HG03342 (cell line): ENCODE measurements around the gene HOXA11.
A peak's percentile ranks its signal among the peaks of the same experiment; 100 is the strongest.

Experiments
- ATAC-seq: cut with Tn5 transposase; IDR thresholded peaks from one replicate; pipeline ENCODE4 v1.9.1; 2021; ENCODE audit warnings: mild to moderate bottlenecking, moderate library complexity; ENCODE audit not compliant: unreplicated experiment

HOXA11 gene

GRCh38 chr7:27171325-27171636, 13.8 kb downstream of the HOXA11 start:
- ATAC-seq: no peak

- ATAC-seq: no peak
Observed at GRCh38 chr7:27170426-27171324, 14.4 kb downstream of the HOXA11 start.

- no peak for ATAC-seq
Observed at GRCh38 chr7:27169658-27170425, 15.2 kb downstream of the HOXA11 start.

GRCh38 chr7:27168265-27168947, 16.6 kb downstream of the HOXA11 start:
- no peak for ATAC-seq

- ATAC-seq: no peak
Observed at GRCh38 chr7:27167916-27168264, 17.1 kb downstream of the HOXA11 start.

- ATAC-seq: no peak
Observed at GRCh38 chr7:27166531-27167505, 18.2 kb downstream of the HOXA11 start.

- ATAC-seq: no peak
Observed at GRCh38 chr7:27165996-27166530, 19.0 kb downstream of the HOXA11 start.

GRCh38 chr7:27165089-27165995, 19.7 kb downstream of the HOXA11 start, which contains the start of gene HOXA9:
Gene HOXA9 (minus strand): TSS chr7:27165537. CDS start chr7:27165457, 80 bp downstream.
- no peak for ATAC-seq

GRCh38 chr7:27164367-27165088, 20.5 kb downstream of the HOXA11 start:
- no peak for ATAC-seq

GRCh38 chr7:27164045-27164366, 21.0 kb downstream of the HOXA11 start:
- no peak for ATAC-seq

GRCh38 chr7:27163288-27164044, 21.6 kb downstream of the HOXA11 start:
- no peak for ATAC-seq

GRCh38 chr7:27162561-27163287, 22.3 kb downstream of the HOXA11 start:
- ATAC-seq: no peak

- no peak for ATAC-seq
Observed at GRCh38 chr7:27161721-27162560, 23.1 kb downstream of the HOXA11 start.

- ATAC-seq: no peak
Observed at GRCh38 chr7:27161214-27161720, 23.8 kb downstream of the HOXA11 start.

- ATAC-seq: peak; percentile 44
Observed at GRCh38 chr7:27160546-27161213, 24.4 kb downstream of the HOXA11 start.

GRCh38 chr7:27160145-27160545, 24.9 kb downstream of the HOXA11 start:
- ATAC-seq: no peak
